ENCODE measurements around the gene C18orf32. TPM values are rescaled to one million over a fixed set of nuclear protein-coding genes. Genes with fewer than 3 reads are reported as not detected.
A peak's percentile ranks its signal among the peaks of the same experiment; 100 is the strongest.
"Not testable (repeated sequence)": the region's sequence is repeated elsewhere in the genome, so short reads cannot be mapped to it uniquely, and the experiment has no call there.

C18orf32 gene
- total RNA-seq, 1 donor from 2014 or later, result 21.1 TPM

GRCh38 chr18:49481317-49481716, 5.7 kb downstream of the C18orf32 start:
- Histone ChIP-seq H3K36me3 (peaks cover 0 to 35% of the 10 kb centered on the region in 2 donors), H3K4me1 (peaks cover 23% of the 10 kb centered on the region), H3K9me3 (no peaks in the 10 kb centered on the region), H3K4me3 (no peak overlapping the region), H3K27me3 (no peaks in the 10 kb centered on the region), H3K27ac (no peak overlapping the region)
- no peak for DNase-seq (ENCODE audit: extremely low spot score in 2 of 2)
- intact Hi-C loops (cut with DNase I), result loop anchor here (10.0 kb wide), 2 partner anchors 587 to 807 kb away; no protein-coding TSS in a partner anchor
- TF ChIP-seq CTCF (IDR thresholded peaks at IDR 0.05), result no peak
- TF ChIP-seq POLR2AphosphoS5 (IDR thresholded peaks at IDR 0.05; ENCODE audit: insufficient read depth in 1 of 2, low read depth in 1 of 2), result no peak
- no peak for TF ChIP-seq POLR2A (IDR thresholded peaks at IDR 0.05)

- Histone ChIP-seq H3K4me3 (no peak overlapping the region), H3K9me3 (no peaks in the 10 kb centered on the region), H3K27ac (no peak overlapping the region), H3K27me3 (no peaks in the 10 kb centered on the region), H3K4me1 (peaks cover 5% of the 10 kb centered on the region), H3K36me3 (peaks cover 0 to 35% of the 10 kb centered on the region in 2 donors)
- intact Hi-C loops (cut with DNase I), result loop anchor here (10.0 kb wide), 2 partner anchors 585 to 805 kb away; no protein-coding TSS in a partner anchor
- no peak for DNase-seq (ENCODE audit: extremely low spot score in 2 of 2)
- TF ChIP-seq POLR2AphosphoS5 (IDR thresholded peaks at IDR 0.05; ENCODE audit: insufficient read depth in 1 of 2, low read depth in 1 of 2), result no peak
- TF ChIP-seq POLR2A (IDR thresholded peaks at IDR 0.05), result no peak
- TF ChIP-seq CTCF (IDR thresholded peaks at IDR 0.05), result no peak
Measured at GRCh38 chr18:49479381-49480137, 7.5 kb downstream of the C18orf32 start.

GRCh38 chr18:49476664-49477411, 10.2 kb downstream of the C18orf32 start:
- H3K27ac ChIP-seq, result peak overlapping the region; percentile 5
- no peaks in the 10 kb centered on the region for H3K27me3 ChIP-seq
- no peaks in the 10 kb centered on the region for H3K9me3 ChIP-seq
- TF ChIP-seq POLR2AphosphoS5 (IDR thresholded peaks at IDR 0.05; ENCODE audit: insufficient read depth in 1 of 2, low read depth in 1 of 2) (no peak), CTCF (IDR thresholded peaks at IDR 0.05) (no peak), POLR2A (IDR thresholded peaks at IDR 0.05) (no peak)
- no peaks in the 10 kb centered on the region for H3K4me1 ChIP-seq
- no peak overlapping the region for H3K4me3 ChIP-seq
- DNase-seq (ENCODE audit: extremely low spot score in 2 of 2), result no peak
- intact Hi-C loops (cut with DNase I), result no loop called here
- peaks cover 0 to 20% of the 10 kb centered on the region in 2 donors for H3K36me3 ChIP-seq

- DNase-seq (ENCODE audit: extremely low spot score in 2 of 2); H3K27me3 ChIP-seq; H3K9me3 ChIP-seq; intact Hi-C loops (cut with DNase I); H3K4me3 ChIP-seq; H3K36me3 ChIP-seq; H3K4me1 ChIP-seq; H3K27ac ChIP-seq: not testable (repeated sequence)
Measured at GRCh38 chr18:49474935-49475334, 12.1 kb downstream of the C18orf32 start.

- intact Hi-C loops (cut with DNase I), result no loop called here
- no peak for DNase-seq (ENCODE audit: extremely low spot score in 2 of 2)
- TF ChIP-seq POLR2A (IDR thresholded peaks at IDR 0.05) (no peak), POLR2AphosphoS5 (IDR thresholded peaks at IDR 0.05; ENCODE audit: insufficient read depth in 1 of 2, low read depth in 1 of 2) (no peak), CTCF (IDR thresholded peaks at IDR 0.05) (no peak)
Measured at GRCh38 chr18:49473721-49474120, 13.3 kb downstream of the C18orf32 start.

More at GRCh38 chr18:49473721-49474120, 13.3 kb downstream of the C18orf32 start:
- Histone ChIP-seq H3K4me1 (no peaks in the 10 kb centered on the region), H3K27ac (no peak overlapping the region), H3K9me3 (no peaks in the 10 kb centered on the region), H3K4me3 (no peak overlapping the region), H3K27me3 (no peaks in the 10 kb centered on the region), H3K36me3 (no peaks in the 10 kb centered on the region)
